NCI-H345 treated with DMSO at 0.1 percent for 48 hours (cell line): Measurements from ENCODE around the gene TNFRSF14.
"Not testable (repeated sequence)": the region's sequence is repeated elsewhere in the genome, so short reads cannot be mapped to it uniquely, and the experiment has no call there.

ENCODE experiments used
- DNase-seq: peaks from one replicate; lab custom pipeline; 2025; ENCODE audit not compliant: unreplicated experiment; lab: John Stamatoyannopoulos, UW

TNFRSF14 gene

DNA sequence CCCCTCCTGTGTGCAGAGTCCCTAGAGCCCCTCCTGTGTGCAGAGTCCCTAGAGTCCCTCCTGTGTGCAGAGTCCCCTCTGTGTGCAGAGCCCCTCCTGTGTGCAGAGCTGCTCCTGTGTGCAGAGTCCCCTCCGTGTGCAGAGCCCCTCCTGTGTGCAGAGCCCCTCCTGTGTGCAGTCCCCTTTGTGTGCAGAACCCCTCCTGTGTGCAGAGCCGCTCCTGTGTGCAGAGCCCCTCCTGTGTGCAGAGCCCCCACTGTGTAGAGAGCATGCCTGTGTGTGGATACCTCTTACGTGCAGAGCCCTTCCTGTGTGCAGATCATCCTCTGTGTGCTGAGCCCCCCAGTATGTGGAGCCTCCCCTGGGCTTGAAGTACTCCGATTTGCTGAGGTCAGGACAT is 17.8 kb upstream of the TNFRSF14 start:
- no peak for DNase-seq

DNA sequence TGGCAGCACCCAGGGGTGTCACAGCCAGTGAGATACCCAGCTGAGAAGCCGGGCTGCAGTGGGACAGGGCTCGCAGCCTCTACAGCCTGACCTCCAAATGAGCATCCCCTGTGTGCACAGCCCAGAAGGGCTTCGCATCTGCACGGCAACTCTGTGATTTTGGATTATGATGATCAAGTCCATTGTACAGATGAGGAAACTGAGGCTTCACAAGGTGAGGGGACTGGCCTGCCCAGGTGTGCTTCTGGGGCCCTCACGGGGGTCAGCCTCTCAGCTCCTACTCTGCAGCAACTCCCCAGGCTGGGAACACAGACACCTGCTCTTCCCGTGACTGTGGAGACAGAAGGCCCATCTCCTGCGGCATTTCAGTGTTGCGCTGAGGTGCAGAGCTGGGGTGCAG is 17.3 kb upstream of the TNFRSF14 start:
- no peak for DNase-seq

DNA sequence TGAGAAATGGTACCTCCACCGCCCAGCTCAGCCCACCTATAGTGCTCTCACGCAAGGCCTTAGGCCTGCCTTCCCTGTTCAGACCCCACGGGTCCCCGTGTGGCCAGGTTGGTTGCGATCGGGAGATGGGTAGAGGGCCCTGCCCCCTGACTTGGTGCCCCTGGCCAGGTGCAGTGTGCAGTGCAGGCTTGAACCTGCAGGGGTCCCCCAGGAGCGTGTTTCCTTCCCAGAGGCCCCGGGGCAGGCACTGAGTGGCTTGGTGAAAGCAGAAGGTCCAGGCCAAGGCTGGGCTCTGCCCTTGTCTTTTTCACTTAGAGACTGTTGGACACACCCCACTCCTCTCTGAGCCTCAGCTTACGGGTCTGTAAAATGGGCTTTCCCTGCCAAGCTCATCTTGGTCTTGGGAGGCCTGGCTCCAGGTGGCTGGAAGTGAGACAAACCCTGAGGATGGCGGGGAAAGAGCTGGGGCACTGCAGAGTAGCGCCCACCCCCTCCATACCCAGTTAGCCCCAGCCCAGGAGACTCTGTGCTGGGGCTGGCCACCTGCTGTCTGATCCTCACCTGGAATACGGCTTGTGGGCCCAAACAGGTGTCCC is 16.8 kb upstream of the TNFRSF14 start:
- no peak for DNase-seq

DNA sequence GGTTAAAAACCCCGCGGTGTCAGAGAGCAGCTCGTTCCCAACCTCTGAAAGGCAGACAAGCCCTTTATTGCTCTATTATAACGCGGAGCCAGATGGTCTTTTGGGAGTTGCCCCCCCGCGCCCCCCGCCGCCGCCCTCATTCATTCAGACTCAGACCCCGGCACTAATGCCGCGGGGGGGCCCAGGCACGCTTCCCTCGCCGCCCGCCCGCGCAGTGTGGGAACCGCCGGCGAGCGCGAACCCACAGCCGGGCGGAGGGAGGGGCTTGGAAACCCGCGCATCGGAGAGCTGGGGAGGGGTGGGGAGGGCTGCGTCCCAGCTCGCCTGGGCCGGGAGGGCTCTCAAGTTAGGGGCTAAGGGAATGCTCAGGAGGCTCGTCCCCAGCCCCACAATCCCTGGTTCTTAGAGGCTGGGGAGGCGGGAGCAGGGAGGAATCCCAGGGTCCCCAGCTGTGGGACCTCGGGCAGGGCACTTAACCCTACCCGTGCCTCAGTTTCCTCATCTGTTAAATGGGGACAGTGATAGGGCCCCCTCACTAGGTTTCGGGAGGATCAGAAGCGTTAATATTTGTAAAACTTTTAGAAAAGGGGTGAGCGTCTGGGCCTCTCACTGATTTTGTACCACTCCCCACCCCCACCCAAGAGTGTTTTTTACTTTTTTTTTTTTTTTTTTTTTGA is 15.2 kb upstream of the TNFRSF14 start:
- no peak for DNase-seq

GRCh38 chr1:2541619-2542245 is 14.4 kb upstream of the TNFRSF14 start:
- peak; percentile 58 for DNase-seq

DNA sequence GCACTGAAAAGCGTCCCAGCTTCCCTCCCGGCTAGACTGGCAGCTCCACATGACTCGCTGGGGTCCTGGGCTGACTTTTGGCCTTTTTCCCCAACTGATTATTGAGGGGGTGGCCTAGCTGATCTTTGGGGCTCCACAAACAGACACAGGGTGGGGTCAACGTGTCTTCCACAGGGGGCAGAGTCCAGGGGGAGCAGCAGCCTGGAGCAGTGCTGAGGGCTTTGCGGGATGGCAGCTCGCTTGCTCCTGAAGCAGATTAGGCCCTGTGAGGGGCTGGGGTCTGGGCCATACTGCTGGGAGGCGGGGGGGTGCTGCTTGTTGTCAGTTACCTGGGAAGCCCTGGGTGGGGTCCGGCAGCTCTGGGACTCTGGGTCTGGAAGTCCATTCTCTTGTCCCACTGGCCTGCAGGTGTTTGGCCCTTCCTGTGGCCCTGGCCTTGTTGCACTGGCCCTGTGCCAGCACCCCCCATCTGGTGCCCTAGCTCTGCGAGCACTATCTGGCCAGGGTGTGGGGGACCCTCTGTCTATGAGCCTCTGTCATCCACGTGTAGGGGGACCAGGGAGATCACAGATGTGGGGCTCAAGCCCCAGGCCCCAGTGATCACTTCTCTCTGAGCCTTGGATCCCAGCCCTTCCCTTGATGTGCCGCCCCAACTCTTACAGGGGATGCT is 13.8 kb upstream of the TNFRSF14 start:
- DNase-seq = no peak

- DNase-seq = no peak
These were observed 12.6 kb upstream of the TNFRSF14 start for GRCh38 chr1:2543543-2544092.

DNA sequence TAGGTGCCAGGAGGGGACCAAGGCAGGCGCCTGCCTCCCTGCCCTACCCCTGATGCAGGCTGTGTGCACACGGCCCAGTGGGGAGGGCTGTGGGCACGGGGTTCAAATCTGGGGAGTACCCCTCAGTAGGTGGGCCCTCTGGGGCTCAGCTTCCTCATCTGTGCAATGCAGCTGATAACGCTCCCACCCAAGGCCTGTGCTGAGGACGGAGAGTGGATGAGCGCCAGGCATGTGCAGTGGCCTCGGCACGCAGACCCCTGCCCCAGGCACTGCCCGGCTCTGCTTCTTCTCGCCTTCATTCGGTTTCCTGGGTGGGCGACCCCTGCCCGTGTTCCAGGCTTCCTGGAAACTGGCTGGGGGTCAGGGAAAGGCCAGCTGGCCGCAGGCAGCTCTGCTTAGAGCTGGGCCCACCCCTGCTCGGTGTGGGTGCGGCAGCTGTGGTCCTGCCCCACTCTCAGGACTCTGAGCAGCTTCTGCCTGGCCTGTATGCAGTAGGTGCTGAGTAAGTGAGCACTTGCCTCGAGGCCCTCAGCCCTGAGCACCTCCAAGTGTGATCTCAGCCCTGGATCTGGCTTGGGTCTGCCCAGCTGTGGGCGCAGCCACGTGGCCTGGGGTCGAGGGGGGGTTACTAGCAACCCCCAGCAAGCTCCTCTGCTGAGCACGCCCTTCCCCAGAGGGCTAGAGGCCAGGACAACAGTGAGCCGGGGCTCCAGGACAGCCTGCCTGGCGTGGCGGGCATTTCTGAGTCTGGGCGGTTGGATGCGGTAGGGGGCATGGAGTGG is 11.9 kb upstream of the TNFRSF14 start:
- DNase-seq = no peak

GRCh38 chr1:2544875-2545640 is 11.1 kb upstream of the TNFRSF14 start:
- DNase-seq = no peak

DNA sequence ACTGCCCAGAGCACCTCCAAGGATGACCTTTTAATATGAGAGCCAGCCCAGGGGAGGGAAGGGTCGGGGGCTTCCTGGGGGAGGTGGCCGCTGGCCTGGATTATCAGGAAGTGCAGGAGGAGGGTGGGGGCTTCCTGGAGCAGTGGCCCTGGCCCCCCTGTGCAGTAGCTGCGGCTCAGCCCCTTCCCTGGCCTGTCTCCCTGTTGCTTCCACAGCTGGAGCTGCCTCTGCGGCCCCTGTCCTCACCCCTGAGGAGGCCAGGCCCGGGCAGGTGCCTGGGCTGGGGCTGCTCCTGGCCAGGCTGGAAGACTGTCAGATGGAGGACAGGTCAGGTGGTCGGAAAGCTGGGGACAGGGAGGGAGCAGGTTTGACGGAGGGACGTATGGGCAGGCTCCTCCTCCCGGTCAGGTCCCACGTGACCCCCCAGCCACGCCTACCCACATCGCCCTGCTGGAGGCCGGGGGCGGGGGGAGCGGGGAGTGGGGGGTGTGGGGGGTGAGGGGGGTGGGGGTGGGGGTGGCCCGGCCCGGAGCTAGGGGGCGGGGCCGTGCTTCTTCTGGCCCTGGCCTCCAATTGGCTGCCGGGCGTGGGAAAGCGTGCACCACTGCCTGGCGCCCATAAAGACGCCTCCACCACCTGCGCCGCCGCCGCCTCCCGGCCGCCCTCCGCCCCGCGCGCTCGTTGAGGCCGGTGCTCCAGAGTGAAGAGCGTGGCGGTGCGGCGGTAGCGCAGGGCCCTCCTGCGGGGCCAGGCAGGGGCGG is 10.2 kb upstream of the TNFRSF14 start:
- DNase-seq = peak; percentile 76

DNA sequence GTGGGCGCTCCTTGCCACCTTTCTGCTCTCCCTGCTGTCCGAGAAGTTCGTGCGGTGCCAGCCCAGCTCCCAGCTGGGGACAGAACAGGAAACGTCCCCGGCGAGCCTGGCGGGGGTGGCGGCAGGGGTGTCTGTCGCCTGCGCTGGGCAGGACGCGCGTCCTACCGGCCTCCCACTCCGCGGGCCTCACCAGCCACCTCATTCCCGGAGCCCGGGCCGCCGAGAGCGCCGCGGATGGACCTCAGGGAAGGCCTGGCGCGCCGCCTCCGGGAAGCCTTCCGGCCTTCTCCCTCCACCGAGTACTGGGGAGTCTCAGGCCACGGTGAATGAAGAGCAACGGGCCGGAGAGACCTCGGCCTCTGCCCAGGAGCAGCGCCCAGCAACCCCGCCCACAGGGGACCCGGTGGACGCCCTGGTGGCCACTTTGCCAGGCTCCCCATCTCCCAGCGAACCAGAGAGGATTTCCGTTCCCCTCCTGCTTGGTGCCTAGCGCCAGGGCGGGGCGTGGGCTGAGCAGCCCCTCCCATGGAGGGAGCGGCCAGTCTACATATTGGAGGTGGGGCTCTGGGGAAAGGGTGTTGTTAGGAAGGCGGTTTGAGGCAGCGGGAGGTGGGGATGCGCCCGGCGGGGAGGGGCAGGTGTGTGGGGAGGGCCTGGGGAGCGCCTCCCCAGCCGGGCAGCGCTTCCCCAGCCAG is 9.5 kb upstream of the TNFRSF14 start:
- DNase-seq = peak; percentile 83

DNA sequence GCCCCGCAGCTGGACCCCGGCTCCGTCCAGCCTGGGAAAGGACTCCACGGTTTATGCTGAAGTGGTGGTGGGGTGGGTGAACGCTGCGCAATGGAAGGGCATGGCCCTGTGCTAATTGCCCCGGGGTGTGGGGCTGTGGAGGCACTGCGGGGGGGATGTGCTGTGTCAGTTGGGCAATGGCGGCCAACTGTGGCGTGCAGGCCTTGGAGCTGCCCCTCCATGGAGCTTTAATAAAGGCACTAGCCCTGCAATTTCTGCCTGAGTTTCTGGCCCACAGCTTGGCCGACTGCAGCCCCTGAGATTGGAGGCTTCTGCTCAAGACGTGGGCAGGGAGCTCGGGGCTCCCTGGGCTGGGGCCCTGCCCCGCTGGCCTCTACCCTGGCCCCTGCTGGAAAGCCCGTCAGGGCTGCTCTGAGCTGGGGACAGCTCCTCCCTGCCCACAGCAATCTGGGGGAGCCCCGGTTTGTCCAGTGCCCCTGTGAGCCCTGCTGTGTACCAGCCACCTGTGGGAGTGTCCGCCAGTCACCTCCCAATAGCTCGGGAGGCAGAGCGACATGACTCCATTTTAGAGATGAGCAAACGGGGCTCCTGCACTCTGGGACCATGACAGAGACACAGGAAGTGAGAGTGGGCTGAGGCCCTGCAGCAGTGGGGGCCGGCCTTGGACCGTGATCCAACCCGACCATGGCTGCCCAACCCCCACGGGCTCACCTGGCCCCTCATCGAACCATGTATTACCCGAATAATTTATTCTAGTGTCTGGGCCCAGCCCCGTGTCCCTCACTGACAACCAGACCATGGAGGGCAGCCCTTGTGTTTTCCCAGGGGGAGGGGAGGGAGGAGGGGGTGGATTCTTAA is 8.7 kb upstream of the TNFRSF14 start:
- DNase-seq = peak; percentile 61

GRCh38 chr1:2548068-2548589 is 8.0 kb upstream of the TNFRSF14 start:
- DNase-seq = peak; percentile 65

GRCh38 chr1:2549367-2550029 is 6.7 kb upstream of the TNFRSF14 start:
- not testable (repeated sequence) for DNase-seq

DNA sequence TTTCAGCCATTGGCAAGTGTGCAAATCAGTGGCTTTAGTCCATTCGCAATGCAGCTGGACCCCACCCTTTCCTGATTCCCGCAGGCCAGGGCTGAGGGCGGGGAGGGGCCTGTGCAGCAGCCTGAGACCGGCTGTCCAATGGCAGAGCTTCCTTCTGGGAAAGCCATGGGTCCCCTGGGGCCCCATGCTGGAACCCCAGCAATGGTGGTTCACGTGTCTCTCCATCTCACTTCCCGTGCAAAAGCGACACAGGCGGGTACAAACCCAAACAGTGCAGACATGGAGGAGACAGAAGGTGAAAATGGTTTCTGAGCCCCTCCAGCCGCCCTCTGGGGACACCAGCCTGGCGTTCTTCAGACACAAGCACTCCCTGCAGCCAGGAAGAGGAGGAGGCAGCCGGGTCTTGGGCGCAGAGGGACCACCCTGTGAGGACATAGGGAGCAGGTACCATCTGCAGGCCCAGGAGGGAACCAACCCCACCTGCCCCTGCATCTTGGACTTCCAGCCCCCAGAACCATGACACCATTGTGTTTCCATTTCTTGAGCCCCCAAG is 5.8 kb upstream of the TNFRSF14 start:
- not testable (repeated sequence) for DNase-seq

- DNase-seq = not testable (repeated sequence)
These were observed 4.6 kb upstream of the TNFRSF14 start for GRCh38 chr1:2551544-2551943.

DNA sequence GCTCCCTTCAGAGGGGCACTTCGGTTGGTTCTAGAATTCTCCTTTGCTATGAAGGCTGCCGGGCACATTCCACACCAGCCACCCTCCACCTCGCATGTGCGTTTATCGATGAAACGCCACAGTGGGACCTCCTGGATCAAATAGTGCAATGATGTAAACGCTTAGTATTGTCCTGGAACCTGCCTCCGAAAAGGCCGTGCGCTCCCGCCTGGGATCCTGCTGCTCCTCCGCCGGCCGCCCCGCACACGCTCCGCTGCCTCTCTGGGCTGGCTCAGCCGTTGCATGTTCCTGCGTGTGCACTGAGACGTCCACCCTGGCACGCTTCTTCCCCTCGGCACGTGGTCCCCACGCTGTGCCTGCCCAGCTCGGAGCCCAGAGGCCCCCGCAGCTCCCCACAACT is 4.0 kb upstream of the TNFRSF14 start:
- no peak for DNase-seq
